NCI-H2107 (cell line): ENCODE data around the gene CLBA1.
"Not testable (repeated sequence)": the region's sequence is repeated elsewhere in the genome, so short reads cannot be mapped to it uniquely, and the experiment has no call there.

Source experiments
- DNase-seq: peaks from one replicate; lab custom pipeline; 2025; lab: John Stamatoyannopoulos, UW

Gene CLBA1

DNA sequence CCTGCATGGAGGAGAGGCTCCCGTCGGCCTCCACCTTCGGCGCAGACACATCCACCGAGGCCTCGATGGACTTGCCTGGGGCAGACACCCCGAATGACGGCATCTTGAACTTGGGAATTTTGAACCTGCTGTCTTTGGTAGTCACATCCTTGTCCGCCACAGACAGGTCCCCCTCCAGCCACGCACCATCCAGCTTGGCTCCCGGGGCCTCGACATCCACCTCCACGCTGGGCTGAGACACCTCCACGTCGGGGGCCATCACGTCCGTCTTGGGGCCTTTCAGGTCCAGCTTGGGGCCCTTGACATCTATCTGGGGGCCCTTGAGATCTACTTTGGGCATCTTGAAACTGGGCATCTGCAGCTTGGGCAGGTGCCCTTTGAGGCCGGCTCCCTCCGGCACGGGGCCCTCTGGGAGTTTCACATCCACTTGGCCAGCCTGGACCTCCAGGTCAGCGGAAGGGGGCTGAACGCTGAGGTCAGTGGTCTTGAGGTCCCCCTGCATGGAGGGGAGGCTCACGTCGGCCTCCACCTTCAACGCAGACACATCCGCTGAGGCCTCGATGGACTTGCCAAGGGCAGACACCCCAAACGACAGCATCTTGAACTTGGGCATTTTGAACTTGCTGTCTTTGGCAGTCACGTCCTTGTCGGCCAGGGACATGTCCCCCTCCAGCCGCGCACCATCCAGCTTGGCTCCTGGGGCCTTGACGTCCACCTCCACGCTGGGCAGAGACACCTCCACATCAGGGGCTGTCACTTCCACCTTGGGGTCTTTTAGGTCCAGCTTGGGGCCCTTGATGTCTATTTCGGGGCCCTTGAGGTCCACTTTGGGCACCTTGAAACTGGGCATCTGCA, 37.5 kb upstream of the CLBA1 start:
- DNase-seq, result not testable (repeated sequence)

DNA sequence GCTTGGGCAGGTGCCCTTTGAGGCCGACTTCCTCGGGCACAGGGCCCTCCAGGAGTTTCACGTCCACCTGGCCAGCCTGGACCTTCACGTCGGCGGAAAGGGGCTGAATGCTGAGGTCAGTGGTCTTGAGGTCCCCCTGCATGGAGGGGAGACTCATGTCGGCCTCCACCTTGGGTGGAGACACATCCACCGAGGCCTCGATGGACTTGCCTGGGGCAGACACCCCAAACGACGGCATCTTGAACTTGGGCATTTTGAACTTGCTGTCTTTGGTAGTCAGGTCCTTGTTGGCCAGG, 36.9 kb upstream of the CLBA1 start:
- no peak for DNase-seq

DNA sequence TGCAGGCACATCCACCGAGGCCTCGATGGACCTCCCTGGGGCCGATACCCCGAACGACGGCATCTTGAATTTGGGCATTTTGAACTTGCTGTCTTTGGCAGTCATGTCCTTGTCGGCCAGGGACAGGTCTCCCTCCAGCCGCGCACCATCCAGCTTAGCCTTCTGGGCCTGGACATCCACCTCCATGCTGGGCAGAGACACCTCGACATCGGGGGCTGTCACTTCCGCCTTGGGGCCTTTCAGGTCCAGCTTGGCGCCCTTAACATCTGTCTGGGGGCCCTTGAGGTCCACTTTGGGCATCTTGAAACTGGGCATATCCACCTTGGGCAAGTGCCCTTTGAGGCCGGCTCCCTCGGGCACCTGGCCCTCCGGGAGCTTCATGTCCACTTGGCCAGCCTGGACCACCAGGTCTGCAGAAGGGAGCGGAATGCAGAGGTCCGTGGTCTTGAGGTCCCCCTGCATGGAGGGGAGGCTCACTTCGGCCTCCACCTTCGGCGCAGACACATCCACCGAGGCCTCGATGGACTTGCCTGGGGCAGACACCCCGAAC, 36.1 kb upstream of the CLBA1 start:
- not testable (repeated sequence) for DNase-seq

DNA sequence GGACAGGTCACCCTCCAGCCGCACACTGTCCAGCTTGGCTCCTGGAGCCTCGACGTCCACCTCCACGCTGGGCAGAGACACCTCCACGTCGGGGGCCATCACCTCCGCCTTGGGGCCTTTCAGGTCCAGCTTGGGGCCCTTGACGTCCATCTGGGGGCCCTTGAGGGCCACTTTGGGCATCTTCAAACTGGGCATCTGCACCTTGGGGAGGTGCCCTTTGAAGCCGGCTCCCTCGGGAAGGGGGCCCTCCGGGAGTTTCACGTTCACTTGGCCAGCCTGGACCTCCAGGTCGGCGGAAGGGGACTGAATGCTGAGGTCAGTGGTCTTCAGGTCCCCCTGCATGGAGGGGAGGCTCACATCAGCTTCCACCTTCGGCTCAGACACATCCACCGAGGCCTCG, 35.6 kb upstream of the CLBA1 start:
- DNase-seq, result no peak

DNA sequence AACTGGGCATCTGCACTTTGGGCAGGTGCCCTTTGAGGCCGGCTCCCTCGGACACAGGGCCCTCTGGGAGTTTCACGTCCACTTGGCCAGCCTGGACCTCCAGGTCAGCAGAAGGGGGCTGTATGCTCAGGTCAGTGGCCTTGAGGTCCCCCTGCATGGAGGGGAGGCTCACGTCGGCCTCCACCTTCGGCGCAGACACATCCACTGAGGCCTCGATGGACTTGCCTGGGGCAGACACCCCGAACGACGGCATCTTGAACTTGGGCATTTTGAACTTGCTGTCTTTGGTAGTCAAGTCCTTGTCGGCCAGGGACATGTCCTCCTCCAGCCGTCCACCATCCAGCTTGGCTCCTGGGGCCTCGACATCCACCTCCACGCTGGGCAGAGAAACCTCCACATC, 34.9 kb upstream of the CLBA1 start:
- DNase-seq, result not testable (repeated sequence)

DNA sequence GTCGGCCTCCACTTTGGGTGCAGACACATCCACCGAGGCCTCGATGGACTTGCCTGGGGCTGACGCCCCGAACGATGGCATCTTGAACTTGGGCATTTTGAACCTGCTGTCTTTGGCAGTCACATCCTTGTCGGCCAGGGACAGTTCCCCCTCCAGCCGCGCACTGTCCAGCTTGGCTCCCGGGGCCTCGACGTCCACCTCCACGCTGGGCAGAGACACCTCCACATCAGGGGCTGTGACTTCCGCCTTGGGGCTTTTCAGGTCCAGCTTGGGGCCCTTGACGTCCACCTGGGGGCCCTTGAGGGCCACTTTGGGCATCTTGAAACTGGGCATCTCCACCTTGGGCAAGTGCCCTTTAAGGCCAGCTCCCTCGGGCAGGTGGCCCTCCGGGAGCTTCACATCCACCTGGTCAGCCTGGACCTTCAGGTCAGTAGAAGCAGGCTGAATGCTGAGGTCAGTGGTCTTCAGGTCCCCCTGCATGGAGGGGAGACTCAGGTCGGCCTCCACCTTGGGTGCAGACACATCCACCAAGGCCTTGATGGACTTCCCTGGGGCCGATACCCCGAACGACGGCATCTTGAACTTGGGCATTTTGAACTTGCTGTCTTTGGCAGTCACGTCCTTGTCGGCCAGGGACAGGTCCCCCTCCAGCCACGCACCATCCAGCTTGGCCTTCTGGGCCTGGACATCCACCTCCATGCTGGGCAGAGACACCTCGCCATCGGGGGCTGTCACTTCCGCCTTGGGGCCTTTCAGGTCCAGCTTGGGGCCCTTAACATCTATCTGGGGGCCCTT, 33.5 kb upstream of the CLBA1 start:
- DNase-seq, result not testable (repeated sequence)

DNA sequence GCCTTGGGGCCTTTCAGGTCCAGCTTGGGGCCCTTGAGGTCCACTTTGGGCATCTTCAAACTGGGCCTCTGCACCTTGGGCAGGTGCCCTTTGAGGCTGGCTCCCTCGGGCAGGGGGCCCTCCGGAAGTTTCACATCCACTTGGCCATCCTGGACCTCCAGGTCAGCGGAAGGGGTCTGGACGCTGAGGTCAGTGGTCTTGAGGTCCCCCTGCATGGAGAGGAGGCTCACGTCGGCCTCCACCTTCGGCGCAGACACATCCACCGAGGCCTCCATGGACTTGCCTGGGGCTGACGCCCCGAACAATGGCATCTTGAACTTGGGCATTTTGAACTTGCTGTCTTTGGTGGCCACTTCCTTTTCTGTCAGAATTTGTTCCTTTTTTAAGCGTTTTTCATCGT, 32.5 kb upstream of the CLBA1 start:
- no peak for DNase-seq

DNA sequence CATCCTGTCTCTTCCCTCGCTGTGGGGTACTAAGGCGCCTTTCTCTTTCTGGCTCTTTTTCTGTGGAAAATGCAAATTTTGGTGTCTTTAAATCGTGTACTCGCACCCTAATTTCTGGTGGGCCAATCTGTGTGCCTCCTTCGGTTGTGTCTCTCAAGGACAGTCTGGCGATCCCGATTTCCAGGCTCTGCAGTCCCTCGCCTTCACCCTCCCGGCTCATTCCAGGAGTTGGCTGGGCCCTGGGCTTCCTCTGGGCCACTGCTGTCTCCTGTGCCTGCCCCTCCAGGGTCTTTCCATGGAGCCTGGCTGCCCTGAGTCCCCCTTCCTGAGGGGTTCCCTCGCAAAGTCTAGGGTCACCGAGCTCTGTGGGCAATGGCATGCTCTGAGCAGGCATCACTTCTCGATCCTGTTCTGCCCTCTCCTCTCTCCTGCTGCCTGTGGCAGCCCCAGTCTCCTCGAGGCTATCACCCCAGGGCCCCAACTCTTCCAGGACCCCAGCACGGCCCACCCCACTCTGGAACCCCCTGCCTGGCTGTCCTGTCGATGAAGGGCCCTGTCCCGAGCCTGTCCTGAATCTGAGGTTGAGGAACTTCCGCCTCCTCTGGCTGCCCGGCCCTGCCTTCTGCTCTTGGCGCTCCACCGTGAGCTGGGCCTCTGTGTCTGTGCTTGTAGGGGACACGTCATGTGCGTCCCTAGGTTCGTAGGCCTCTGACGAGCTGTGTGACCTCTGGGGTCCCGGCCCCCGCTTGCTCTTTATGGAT, 31.5 kb upstream of the CLBA1 start:
- DNase-seq, result no peak

DNA sequence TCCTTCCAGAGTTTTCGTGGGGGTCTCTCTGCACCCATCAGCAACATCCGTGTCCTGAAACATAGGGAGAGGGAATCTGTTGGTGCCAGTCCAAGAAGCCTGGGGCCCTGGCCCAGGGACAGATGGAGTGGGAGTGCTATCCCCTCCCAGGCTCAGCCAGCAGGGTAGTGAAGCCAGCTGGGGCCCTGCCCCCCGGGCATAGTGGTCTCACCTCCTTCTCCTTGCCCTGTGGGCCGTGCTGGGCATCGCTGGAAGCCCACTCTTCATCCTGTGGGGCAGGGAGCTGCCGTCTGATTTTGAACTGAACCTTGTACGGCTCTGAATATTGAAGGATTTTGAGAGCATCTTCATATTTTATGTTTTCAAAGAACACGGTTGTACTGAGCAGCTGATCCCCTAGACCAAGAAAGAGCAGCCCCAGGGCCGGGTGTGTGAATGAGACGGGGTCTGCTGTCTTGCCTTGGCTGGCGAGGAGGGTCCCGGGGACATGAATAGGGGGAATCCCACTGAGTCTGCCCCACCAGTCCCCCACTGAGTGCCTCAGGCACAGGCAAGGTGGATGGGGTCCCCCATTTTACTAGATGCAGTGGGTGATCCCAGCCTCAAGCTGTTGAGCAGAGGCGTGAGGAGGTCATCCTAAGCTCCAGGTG, 30.7 kb upstream of the CLBA1 start:
- DNase-seq, result no peak

DNA sequence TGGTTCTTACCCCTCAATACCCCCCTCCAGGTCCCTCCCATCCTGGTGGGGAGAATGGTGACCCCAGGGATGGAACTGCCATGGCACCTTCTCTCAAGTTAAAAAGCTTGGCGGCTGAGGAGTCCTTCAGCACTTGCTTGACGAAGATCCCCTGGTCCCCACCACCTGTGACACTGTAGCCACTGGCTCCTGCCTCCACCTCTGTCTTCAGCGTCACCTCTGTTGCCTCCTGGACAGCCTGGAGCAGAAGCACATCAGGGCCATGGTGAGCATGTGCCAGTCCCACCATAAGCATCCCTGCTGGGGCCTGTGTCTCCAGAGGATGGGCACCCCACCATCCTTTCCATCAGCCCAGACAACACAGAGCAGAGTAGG, 30.2 kb upstream of the CLBA1 start:
- no peak for DNase-seq

DNA sequence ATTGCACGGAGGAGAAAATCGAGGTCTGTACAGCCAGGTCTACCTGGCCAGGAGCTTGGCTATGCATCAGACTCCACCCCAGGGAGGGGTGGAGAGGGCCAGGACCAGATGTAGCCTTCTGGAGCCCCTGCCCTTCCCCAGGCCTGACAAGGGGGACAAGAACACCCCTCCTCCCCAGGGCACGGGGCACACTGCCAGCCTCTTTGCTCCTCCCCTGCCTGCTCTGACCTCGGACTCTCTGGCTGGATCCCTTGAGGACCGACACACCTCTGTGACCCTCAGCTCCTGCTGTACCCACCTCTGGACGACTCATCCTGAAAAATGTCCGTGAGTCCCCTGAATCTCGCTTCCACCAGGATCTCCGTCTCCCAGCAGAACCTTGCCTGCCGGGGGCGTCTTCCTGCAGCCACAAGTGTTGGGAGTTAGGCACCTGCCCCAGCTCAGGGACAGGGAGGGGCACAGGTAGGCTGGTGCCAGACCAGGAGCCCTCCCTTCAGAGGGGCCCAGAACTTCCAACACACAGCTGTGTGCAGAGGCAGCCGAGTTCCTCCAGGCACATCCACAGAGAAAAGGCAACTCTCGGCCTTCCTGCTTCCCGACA, 29.2 kb upstream of the CLBA1 start:
- no peak for DNase-seq

DNA sequence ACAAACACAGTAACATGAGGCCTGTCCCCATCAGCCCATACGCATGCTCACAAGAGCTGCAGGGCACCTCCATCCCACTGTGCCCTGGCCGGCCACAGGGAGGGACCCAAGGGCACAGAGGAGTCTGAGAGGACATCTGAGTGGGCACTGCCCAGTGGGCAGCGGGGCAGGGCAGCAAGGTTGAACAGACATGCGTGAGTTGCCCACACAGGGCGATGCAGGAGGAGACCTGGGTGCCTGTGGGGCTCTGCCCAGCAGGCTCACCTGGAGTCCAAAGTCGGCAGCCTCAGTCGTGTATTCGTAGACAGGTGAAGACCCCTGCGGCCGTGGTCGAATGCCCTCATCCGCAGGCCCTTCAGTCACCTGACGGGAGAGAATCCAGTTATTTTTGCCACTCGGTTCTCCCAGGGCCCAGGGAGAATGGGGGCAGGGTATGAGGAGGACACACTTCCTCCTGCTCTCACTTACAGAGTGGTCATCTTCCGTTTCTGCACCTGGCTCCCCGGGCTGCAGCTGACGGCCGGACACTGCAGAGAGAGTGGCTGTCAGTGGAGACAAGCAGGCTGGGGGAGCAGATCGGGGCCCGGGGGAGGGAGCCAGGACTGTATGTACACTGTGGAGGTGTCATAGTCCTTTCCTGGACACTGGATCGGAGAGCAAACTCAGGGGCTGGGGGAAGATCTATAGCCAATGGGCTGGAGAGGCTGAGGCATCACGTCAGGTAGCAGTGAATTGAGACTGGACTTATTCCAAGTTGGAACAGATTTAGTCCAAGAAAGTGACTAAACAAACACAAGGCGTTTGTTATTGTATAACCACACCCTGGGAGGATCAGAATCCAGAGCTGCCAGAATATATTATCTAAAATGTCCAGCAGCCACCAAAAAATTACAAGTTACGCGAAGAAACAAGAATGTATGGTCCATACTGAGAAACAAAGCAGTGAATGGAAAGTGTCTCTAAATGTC, 28.2 kb upstream of the CLBA1 start:
- no peak for DNase-seq

DNA sequence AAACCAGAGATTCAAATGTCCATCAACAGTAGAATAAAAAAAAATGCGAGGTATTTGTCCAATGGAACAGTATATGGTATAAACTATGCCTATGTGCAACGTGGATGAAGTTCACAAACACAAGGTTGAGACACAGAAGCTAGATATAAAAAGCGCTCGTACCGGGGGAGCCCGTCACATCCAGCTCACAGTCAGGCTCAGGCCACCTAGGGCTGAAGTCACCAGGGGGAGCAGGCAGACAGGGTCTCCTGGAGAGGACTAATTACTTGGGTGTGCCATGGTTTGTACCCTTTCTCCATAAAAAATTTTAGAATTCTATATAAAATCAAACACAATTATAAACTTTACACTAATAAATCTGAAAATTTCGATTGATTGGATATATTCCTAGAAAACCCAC, 21.0 kb upstream of the CLBA1 start:
- DNase-seq, result no peak

DNA sequence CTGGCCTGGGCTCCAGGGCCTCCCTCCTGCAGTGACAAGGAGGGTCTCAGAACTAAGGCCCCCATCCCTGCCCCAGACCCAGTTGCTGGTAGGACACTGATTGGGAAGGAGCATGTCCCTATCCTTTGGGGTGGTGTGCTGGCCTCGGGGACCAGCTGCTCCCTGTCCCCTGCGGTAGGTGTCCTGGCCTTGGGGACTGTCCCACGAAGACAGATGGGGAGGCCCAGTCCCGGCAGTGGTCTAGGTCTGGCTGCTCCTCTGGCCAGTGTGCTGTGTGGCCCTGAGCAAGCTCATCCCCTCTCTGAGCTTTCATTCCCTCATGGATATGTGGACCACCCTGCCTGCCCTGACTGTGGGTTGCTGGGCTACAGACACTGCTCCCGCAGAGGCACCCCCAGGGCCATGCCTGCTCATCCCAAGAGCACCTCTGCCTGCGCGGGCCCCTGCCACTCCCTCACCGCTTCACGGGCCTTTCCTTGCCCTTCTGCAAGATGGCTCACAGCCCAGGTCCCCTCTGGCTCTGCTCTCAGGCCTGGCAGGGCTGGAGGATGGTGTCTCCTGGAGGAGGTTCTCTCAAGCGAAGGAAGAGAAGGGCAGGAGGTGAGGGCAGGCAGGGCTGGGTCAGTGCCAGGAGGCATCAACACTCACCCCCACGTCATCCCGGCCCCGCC, 19.9 kb upstream of the CLBA1 start:
- no peak for DNase-seq

DNA sequence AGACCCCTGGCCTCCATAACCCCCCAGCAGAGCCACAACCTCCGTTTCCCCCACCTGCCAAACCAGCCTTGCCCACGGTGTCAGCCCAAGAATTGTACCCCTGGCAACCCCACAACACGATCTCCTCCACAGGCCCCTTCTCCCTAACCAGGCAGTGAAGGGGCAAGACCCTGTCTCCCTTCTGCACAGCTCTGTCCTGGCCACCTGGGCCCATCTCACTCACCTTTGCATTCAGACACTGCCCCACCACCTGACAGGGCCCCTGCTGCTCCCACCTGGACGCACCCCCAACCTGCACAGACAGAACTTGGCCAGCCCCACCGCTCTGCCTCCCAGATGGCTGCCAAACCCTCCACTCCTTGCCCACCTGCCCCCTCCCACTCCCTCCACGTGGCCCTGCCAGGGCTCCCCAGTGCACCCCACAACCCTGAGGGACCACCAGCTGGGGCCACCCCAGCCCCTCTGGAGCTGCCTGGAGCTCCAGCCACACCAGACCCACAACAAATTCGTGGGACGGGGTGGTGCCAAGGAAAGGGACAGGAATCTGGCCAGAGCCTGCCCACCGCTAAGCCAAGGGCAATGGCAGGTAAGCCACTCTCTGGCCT, 19.2 kb upstream of the CLBA1 start:
- no peak for DNase-seq

DNA sequence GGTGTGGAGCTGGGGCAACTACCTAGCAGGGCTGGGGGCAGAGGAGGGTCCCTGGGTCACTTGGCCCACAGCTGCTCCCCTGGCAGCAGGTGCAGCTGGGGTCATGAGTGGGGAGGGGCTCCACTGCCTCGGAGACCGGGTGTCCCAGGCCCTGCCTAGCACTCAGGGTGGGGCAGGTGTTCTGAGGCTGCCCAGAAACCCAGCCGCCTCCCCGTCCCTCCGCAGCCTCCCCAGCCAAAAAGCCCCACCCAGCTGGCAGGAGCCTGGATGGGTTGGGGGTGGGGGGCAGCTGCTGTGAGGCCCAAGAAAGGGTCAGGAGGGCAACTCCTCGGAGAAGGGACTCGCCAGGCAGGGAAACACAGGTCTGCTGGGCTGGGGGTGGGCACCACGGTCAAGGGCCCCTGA, 18.6 kb upstream of the CLBA1 start:
- DNase-seq, result no peak

DNA sequence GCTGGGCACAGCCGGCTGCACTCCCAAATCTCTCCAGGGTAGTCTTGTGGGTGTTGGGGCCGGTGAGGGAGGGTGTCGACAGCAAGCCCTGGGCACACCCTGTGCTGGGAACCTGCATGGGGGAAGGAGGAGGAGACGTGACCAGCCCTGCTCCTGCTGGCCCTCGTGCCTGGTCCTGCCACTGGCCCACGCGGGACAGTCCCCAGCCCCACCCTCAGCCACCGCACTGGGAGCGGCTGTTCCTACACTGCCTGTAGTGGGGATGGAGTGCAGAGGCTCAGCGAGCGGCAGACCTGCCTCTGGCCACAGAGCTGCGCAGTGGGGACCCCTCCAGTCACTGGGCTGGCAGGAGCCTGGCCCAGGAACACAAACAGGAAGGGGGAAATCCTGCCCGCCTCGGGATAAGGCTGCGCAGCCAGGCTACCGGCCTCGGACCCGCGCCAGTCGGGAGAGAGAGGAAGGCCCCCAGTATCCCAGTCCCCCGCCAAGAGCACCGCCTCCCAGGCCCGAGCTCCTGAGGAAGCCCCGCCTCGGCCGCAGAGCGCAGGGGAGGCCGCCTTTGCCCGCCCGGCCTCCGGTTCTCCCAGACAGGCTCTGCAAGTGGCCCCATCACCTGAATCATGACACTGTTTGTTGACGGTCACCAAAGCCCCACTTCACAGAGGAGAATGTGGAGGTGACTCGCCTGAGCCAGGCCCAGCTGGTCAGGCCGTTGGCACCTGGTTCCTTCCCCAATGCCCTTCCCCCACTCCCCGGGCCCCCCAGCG, 18.0 kb upstream of the CLBA1 start:
- no peak for DNase-seq

DNA sequence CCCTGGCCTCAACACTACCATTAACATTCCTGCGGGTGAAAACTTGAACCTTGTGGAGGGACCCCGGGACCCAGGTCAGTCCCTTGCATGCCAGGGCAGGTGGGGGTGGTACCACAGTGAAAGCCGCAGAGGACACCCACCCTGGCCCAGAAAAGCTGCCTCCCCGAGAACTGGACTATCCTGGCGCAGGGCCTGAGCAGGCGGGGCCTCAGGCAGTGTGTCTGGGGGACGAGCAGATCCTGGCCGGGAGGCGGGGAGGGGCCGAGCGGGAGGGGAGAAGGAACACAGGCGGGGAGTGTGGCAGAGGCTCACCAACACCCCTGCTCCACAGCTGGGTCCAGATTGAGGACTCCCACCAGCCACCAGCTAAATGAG, 17.4 kb upstream of the CLBA1 start:
- no peak for DNase-seq
